Measurements from ENCODE around the gene BGN.

BGN gene

DNA sequence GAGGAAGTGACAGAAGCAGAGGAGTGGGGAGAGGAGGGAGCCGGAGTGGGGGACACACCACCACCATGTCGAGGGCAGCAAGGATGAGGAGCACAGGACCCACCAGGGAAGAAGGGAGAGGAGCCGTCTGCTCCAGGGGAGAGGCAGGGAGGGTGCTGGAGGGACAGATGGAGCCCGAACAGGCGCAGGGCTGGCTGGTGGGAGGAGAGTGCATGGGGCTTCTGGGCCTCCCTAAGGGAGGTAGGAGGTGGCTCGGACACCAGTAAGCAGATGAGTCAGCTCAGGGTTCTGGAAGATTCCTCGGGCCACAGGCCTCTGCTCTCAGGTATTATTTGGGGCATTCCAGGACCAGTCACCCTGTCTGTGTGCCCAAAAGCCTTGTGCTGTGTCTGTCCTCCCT, 52.4 kb downstream of the BGN start:
- H3K36me3 ChIP-seq (ENCODE audit: control insufficient read depth, insufficient read depth, low read length), result no peaks in the 10 kb centered on the region
- H3K9me3 ChIP-seq (ENCODE audit: control insufficient read depth, insufficient read depth, low read depth, low read length), result peaks cover 20% of the 10 kb centered on the region; the same call in 1 of the 2 replicates
- H3K27ac ChIP-seq (ENCODE audit: low read depth, low read length), result no peak overlapping the region
- H3K4me3 ChIP-seq (ENCODE audit: low read depth, low read length), result no peak overlapping the region
- no peaks in the 10 kb centered on the region for H3K4me1 ChIP-seq (ENCODE audit: control insufficient read depth, insufficient read depth, low read length)
- H3K27me3 ChIP-seq (ENCODE audit: control insufficient read depth, insufficient read depth, low read length), result no peaks in the 10 kb centered on the region; the same call in 1 of the 2 replicates
- H3K9ac ChIP-seq (ENCODE audit: low read length), result no peak overlapping the region

DNA sequence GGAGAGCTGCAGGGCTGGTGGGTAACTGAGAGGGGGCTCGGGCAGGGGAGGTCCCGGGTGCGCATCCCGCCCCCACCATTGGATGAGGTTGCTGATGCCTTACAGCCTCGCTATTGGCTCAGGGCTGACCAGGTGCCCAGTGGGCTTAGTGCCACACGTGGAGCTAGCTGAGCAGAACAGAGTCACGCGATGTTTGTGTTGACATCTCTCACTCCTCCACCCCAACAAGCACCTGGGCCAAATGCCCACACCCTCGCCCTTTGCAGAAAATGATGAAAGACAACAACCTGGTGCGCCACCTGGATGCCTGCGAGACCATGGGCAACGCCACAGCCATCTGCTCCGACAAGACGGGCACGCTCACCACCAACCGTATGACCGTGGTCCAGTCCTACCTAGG, 54.5 kb downstream of the BGN start:
- no peak overlapping the region for H3K27ac ChIP-seq (ENCODE audit: low read depth, low read length)
- no peak overlapping the region for H3K4me3 ChIP-seq (ENCODE audit: low read depth, low read length)
- no peaks in the 10 kb centered on the region for H3K4me1 ChIP-seq (ENCODE audit: control insufficient read depth, insufficient read depth, low read length)
- peaks cover 22% of the 10 kb centered on the region; the same call in 1 of the 2 replicates for H3K9me3 ChIP-seq (ENCODE audit: control insufficient read depth, insufficient read depth, low read depth, low read length)
- H3K27me3 ChIP-seq (ENCODE audit: control insufficient read depth, insufficient read depth, low read length), result no peaks in the 10 kb centered on the region; the same call in 1 of the 2 replicates
- H3K9ac ChIP-seq (ENCODE audit: low read length), result no peak overlapping the region
- no peaks in the 10 kb centered on the region for H3K36me3 ChIP-seq (ENCODE audit: control insufficient read depth, insufficient read depth, low read length)

DNA sequence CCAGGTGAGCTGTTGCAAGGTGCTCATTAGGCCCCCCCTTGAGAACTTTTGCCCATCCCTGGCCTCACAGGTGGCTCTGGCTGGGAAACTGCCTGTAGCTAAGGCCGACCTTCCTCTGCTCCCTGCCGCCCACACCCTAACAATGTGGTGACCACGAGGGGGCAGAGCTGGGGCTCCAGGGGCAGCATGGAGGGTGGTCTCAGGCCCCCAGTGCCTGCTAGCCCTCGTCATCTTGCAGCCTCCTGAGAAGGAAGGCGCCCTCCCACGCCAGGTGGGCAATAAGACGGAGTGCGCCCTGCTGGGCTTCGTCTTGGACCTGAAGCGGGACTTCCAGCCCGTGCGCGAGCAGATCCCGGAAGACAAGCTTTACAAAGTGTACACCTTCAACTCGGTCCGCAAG, 55.0 kb downstream of the BGN start:
- Histone ChIP-seq H3K9me3 (ENCODE audit: control insufficient read depth, insufficient read depth, low read depth, low read length) (peaks cover 22% of the 10 kb centered on the region; the same call in 1 of the 2 replicates), H3K4me1 (ENCODE audit: control insufficient read depth, insufficient read depth, low read length) (no peaks in the 10 kb centered on the region), H3K36me3 (ENCODE audit: control insufficient read depth, insufficient read depth, low read length) (no peaks in the 10 kb centered on the region), H3K27ac (ENCODE audit: low read depth, low read length) (no peak overlapping the region), H3K4me3 (ENCODE audit: low read depth, low read length) (no peak overlapping the region), H3K27me3 (ENCODE audit: control insufficient read depth, insufficient read depth, low read length) (no peaks in the 10 kb centered on the region; the same call in 1 of the 2 replicates), H3K9ac (ENCODE audit: low read length) (no peak overlapping the region)

DNA sequence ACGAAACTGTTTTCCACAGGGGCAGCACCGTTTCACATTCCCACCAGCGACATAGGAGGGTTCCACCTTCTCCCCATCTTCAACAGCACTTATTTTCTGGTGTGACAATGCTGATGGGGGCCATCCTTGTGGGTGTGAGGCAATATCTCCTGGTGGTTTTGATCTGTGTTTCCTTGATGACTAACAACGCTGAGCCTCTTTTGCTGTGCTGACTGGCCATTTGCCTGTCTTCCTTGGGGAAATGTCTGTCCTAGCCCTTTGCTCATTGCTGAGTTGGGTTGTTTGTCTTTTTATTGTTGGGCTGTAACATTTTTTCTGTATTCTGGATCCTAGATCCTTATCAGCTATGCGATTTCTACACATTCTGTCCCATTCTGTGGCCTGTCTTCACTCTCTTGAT, 56.4 kb downstream of the BGN start:
- no peaks in the 10 kb centered on the region for H3K36me3 ChIP-seq (ENCODE audit: control insufficient read depth, insufficient read depth, low read length)
- H3K4me3 ChIP-seq (ENCODE audit: low read depth, low read length), result no peak overlapping the region
- no peaks in the 10 kb centered on the region for H3K4me1 ChIP-seq (ENCODE audit: control insufficient read depth, insufficient read depth, low read length)
- no peak overlapping the region for H3K9ac ChIP-seq (ENCODE audit: low read length)
- H3K27me3 ChIP-seq (ENCODE audit: control insufficient read depth, insufficient read depth, low read length), result no peaks in the 10 kb centered on the region; the same call in 1 of the 2 replicates
- H3K9me3 ChIP-seq (ENCODE audit: control insufficient read depth, insufficient read depth, low read depth, low read length), result peaks cover 22% of the 10 kb centered on the region; the same call in 1 of the 2 replicates
- no peak overlapping the region for H3K27ac ChIP-seq (ENCODE audit: low read depth, low read length)

DNA sequence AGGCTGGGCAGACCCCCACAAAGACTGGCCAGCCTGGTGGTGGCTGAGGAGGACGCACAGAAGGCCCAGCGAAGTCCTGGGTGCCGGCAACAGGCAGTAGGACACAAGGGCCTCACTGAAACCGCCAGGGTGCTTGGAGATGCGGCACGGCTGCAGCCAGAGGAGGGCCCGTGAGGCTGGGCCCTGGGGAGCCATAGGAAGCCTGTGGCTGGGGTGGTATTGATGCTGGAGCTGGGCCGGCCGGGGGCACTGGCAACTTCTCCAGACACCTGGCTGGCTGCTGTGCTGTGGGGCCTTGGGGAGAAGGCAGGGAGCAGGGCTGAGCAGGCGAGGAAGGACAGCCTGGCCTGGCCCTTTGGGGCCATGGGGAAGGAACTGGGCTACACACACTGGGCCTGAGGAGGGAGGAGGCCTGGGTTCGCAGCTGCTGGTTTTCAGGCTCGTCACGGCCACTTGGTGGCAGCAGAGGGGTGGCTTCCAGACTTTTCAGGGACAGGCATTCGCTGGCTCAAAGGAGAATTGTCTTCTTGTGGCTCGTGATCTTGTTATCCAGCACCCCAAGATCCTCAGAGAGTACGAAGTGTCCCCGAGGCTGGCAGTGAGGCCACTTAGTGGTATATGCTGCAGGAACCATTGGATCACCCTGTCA, 59.9 kb downstream of the BGN start:
- Histone ChIP-seq H3K36me3 (ENCODE audit: control insufficient read depth, insufficient read depth, low read length) (no peaks in the 10 kb centered on the region), H3K9ac (ENCODE audit: low read length) (no peak overlapping the region), H3K4me3 (ENCODE audit: low read depth, low read length) (no peak overlapping the region), H3K9me3 (ENCODE audit: control insufficient read depth, insufficient read depth, low read depth, low read length) (peaks cover 15% of the 10 kb centered on the region; the same call in 1 of the 2 replicates), H3K27ac (ENCODE audit: low read depth, low read length) (no peak overlapping the region), H3K27me3 (ENCODE audit: control insufficient read depth, insufficient read depth, low read length) (no peaks in the 10 kb centered on the region; the same call in 1 of the 2 replicates), H3K4me1 (ENCODE audit: control insufficient read depth, insufficient read depth, low read length) (no peaks in the 10 kb centered on the region)

DNA sequence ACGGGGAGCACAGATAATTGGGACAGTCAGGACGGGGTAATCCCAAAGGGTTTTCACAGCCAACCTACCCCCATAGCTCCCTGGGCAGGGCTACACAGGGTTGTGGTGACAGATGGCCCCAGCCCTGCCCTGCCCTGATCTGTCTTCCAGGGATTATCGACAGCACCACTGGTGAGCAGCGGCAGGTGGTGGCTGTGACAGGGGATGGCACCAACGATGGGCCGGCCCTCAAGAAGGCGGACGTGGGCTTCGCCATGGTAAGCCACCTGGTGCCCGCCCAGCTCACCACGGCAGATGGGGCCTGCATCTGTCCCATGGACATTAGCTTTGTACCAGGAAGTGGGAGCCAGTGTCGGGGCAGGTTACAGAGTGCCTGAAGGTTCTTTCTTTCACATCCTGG, 62.0 kb downstream of the BGN start:
- no peak overlapping the region for H3K4me3 ChIP-seq (ENCODE audit: low read depth, low read length)
- H3K27me3 ChIP-seq (ENCODE audit: control insufficient read depth, insufficient read depth, low read length), result no peaks in the 10 kb centered on the region; the same call in 1 of the 2 replicates
- H3K36me3 ChIP-seq (ENCODE audit: control insufficient read depth, insufficient read depth, low read length), result no peaks in the 10 kb centered on the region
- no peaks in the 10 kb centered on the region; the same call in 1 of the 2 replicates for H3K4me1 ChIP-seq (ENCODE audit: control insufficient read depth, insufficient read depth, low read length)
- peaks cover 29% of the 10 kb centered on the region; the same call in 1 of the 2 replicates for H3K9me3 ChIP-seq (ENCODE audit: control insufficient read depth, insufficient read depth, low read depth, low read length)
- no peak overlapping the region for H3K27ac ChIP-seq (ENCODE audit: low read depth, low read length)
- no peak overlapping the region for H3K9ac ChIP-seq (ENCODE audit: low read length)

DNA sequence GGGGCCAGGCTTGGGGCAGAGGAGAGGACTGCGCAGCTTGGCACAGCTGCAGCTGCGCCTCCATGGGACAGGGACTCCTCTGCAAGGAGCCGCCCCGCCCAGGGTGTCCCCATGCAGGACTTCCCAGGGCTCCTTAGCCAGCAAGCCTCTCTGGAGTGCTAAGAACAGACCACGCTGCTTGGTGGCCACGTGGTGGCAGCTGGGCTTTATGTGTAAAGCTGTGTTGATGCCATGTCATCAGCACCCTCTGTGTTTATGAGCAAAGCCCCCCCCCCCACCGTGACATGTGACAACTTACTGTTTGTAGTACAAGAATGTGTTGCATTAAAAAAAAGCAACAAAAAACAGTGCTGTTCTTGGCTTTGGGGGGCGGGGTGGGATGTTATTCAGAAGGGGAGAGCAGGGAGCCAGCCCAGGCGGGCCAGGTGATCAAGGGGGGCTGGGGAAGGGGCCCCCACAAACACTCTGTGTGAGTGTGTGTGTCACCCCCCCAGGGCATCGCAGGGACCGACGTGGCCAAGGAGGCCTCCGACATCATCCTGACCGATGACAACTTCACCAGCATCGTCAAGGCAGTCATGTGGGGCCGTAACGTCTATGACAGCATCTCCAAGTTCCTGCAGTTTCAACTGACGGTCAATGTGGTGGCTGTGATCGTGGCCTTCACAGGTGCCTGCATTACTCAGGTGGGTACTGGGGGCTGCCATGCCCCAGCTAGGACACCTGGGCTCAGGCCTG, 63.0 kb downstream of the BGN start:
- H3K9me3 ChIP-seq (ENCODE audit: control insufficient read depth, insufficient read depth, low read depth, low read length), result peaks cover 30% of the 10 kb centered on the region; the same call in 1 of the 2 replicates
- H3K4me3 ChIP-seq (ENCODE audit: low read depth, low read length), result no peak overlapping the region
- H3K27ac ChIP-seq (ENCODE audit: low read depth, low read length), result no peak overlapping the region
- no peaks in the 10 kb centered on the region; the same call in 1 of the 2 replicates for H3K4me1 ChIP-seq (ENCODE audit: control insufficient read depth, insufficient read depth, low read length)
- H3K27me3 ChIP-seq (ENCODE audit: control insufficient read depth, insufficient read depth, low read length), result no peaks in the 10 kb centered on the region; the same call in 1 of the 2 replicates
- H3K36me3 ChIP-seq (ENCODE audit: control insufficient read depth, insufficient read depth, low read length), result no peaks in the 10 kb centered on the region
- no peak overlapping the region for H3K9ac ChIP-seq (ENCODE audit: low read length)
